SK-N-SH (cell line): ENCODE data around the gene ZSCAN22. TPM values are rescaled to one million over a fixed set of nuclear protein-coding genes. Genes with fewer than 3 reads are reported as not detected.

Experiments used
- CTCF ChIA-PET: fragments of 300-600, 350-600 bp; formaldehyde crosslinking; extraction: SDS; loops from one replicate; lab custom pipeline; 2021; lab: Yijun Ruan, JAX
- POLR2A ChIA-PET: fragments of 350-600 bp; sonication (Branson Sonifier 250); formaldehyde crosslinking; extraction: SDS; loops from one replicate; lab custom pipeline; 2020; ENCODE audit warnings: antibody characterized with exemption, inconsistent platforms; lab: Yijun Ruan, JAX
- DNase-seq: peaks from one replicate; pipeline ENCODE4 v3.0.0; 2012
- H2AFZ ChIP-seq: fragments of 200-600 bp; sonication (generic); 2 replicates; pipeline ENCODE4 v1.8.1; 2016; ENCODE audit warnings: antibody characterized with exemption, mild to moderate bottlenecking, low read depth
- H3F3A ChIP-seq: fragments of 200-600 bp; sonication (generic); replicated peaks from 2 replicates; pipeline ENCODE3; 2016; ENCODE audit warnings: antibody characterized with exemption, mild to moderate bottlenecking; ENCODE audit not compliant: insufficient read depth
- H3K27ac ChIP-seq, 2 experiments: fragments of 200-500 bp in 1 of 2; fragments of 200-600 bp in 1 of 2; sonication (Bioruptor generic) in 1 of 2; sonication (generic), shearing (Covaris generic) in 1 of 2; 2 replicates each; pipeline versions ENCODE4 v1.5.1 to v1.6.1; 2014 to 2016; ENCODE audit warnings: low read depth in 2 of 2, inconsistent platforms in 1 of 2, low read length in 1 of 2, mild to moderate bottlenecking in 1 of 2, mixed read lengths in 1 of 2
- H3K27me3 ChIP-seq: fragments of 200-600 bp; sonication (generic), shearing (Covaris generic); 2 replicates; pipeline ENCODE4 v1.6.1; 2016; ENCODE audit warnings: mixed run types; ENCODE audit not compliant: insufficient read depth
- H3K36me3 ChIP-seq, 2 experiments: fragments of 200-500 bp in 1 of 2; fragments of 200-600 bp in 1 of 2; sonication (Bioruptor generic) in 1 of 2; sonication (generic) in 1 of 2; replicated peaks in 1 of 2; 2 replicates each; pipeline versions ENCODE3 to v1.5.1; 2014 to 2016; ENCODE audit warnings: low read length in 1 of 2, mild to moderate bottlenecking in 1 of 2; ENCODE audit not compliant: insufficient read depth in 2 of 2, control insufficient read depth in 1 of 2
- H3K4me1 ChIP-seq, 2 experiments: fragments of 200-500 bp in 1 of 2; fragments of 200-600 bp in 1 of 2; sonication (Bioruptor generic) in 1 of 2; sonication (generic), shearing (Covaris generic) in 1 of 2; 2 replicates each; pipeline versions ENCODE4 v1.5.1 to v1.6.1; 2014 to 2016; ENCODE audit warnings: low read depth in 1 of 2, low read length in 1 of 2, mixed run types in 1 of 2; ENCODE audit not compliant: insufficient read depth in 2 of 2, control insufficient read depth in 1 of 2
- H3K4me2 ChIP-seq: fragments of 200-600 bp; sonication (generic), shearing (Covaris generic); 2 replicates; pipeline ENCODE4 v1.6.1; 2017; ENCODE audit warnings: mixed run types
- H3K4me3 ChIP-seq, 2 experiments: fragments of 200-500 bp in 1 of 2; fragments of 200-600 bp in 1 of 2; sonication (Bioruptor generic) in 1 of 2; sonication (generic), shearing (Covaris generic) in 1 of 2; 2 replicates each; pipeline versions ENCODE4 v1.5.1 to v1.8.1; 2014 to 2016; ENCODE audit warnings: low read depth in 2 of 2, inconsistent platforms in 1 of 2, low read length in 1 of 2, mild to moderate bottlenecking in 1 of 2, mixed read lengths in 1 of 2, moderate library complexity in 1 of 2
- H3K79me2 ChIP-seq: fragments of 200-600 bp; sonication (generic); 2 replicates; pipeline ENCODE4 v1.8.1; 2017; ENCODE audit warnings: mild to moderate bottlenecking; ENCODE audit not compliant: insufficient read depth
- H3K9ac ChIP-seq: fragments of 200-600 bp; sonication (generic); 2 replicates; pipeline ENCODE4 v1.6.1; 2017; ENCODE audit warnings: mixed run types
- H3K9me2 ChIP-seq: fragments of 200-600 bp; sonication (generic); 2 replicates; pipeline ENCODE4 v1.6.1; 2017; ENCODE audit warnings: mixed run types
- H3K9me3 ChIP-seq: fragments of 200-600 bp; sonication (generic); 2 replicates; pipeline ENCODE4 v1.6.1; 2017; ENCODE audit warnings: mixed run types, mild to moderate bottlenecking, moderate library complexity
- H4K20me1 ChIP-seq: fragments of 200-600 bp; sonication (generic); 2 replicates; pipeline ENCODE4 v1.6.1; 2017; ENCODE audit warnings: mild to moderate bottlenecking, mixed run types; ENCODE audit not compliant: insufficient read depth
- CHD2 ChIP-seq: fragments of 150-350 bp; IDR thresholded peaks from 2 replicates; pipeline ENCODE4 v1.6.1; 2018; ENCODE audit warnings: low read length; ENCODE audit not compliant: partially characterized antibody
- GABPA ChIP-seq: IDR thresholded peaks from 2 replicates; pipeline ENCODE4 v1.4.0; 2012; ENCODE audit warnings: low read depth, mild to moderate bottlenecking
- GATA2 ChIP-seq: sonication (generic); formaldehyde crosslinking; IDR thresholded peaks from 2 replicates; pipeline ENCODE4 v1.5.0; 2020; ENCODE audit warnings: mild to moderate bottlenecking, missing genetic modification reagents
- IRF3 ChIP-seq: fragments of 150-350 bp; IDR thresholded peaks from 2 replicates; pipeline ENCODE4 v1.6.1; 2016; ENCODE audit warnings: mild to moderate bottlenecking, low read depth, low read length
- MAX ChIP-seq: IDR thresholded peaks from 2 replicates; pipeline ENCODE4 v1.4.0; 2012; ENCODE audit warnings: low read depth
- MXI1 ChIP-seq: IDR thresholded peaks from 2 replicates; pipeline ENCODE4 v1.6.1; 2012; ENCODE audit warnings: mild to moderate bottlenecking, low read depth, low read length, improper control_type of control experiment
- NFIC ChIP-seq: IDR thresholded peaks from 2 replicates; pipeline ENCODE4 v1.4.0; 2012; ENCODE audit warnings: borderline replicate concordance
- POLR2AphosphoS5 ChIP-seq: IDR thresholded peaks from 2 replicates; pipeline ENCODE4 v1.6.1; 2012; ENCODE audit warnings: low read depth, low read length
- RFX5 ChIP-seq: IDR thresholded peaks from 2 replicates; pipeline ENCODE4 v1.6.1; 2012; ENCODE audit warnings: mild to moderate bottlenecking, improper control_type of control experiment, low read length
- RXRA ChIP-seq: IDR thresholded peaks from 2 replicates; pipeline ENCODE4 v1.4.0; 2012; ENCODE audit warnings: low read depth, mild to moderate bottlenecking, borderline replicate concordance
- SIN3A ChIP-seq: IDR thresholded peaks from 2 replicates; pipeline ENCODE4 v1.6.1; 2012; ENCODE audit warnings: low read depth, mild to moderate bottlenecking, low read length, moderate library complexity, borderline replicate concordance
- SMC3 ChIP-seq: IDR thresholded peaks from 2 replicates; pipeline ENCODE4 v1.6.1; 2012; ENCODE audit warnings: low read depth, low read length, improper control_type of control experiment
- TAF1 ChIP-seq: IDR thresholded peaks from 2 replicates; pipeline ENCODE4 v1.6.1; 2012; ENCODE audit warnings: low read depth, mild to moderate bottlenecking, low read length, moderate library complexity, borderline replicate concordance
- USF1 ChIP-seq: IDR thresholded peaks from 2 replicates; pipeline ENCODE4 v1.4.0; 2012; ENCODE audit warnings: low read depth, borderline replicate concordance
- YY1 ChIP-seq: IDR thresholded peaks from 2 replicates; pipeline ENCODE4 v1.4.0; 2012; ENCODE audit warnings: low read depth, mild to moderate bottlenecking
- ZBTB33 ChIP-seq: IDR thresholded peaks from 2 replicates; pipeline ENCODE4 v1.4.0; 2012; ENCODE audit warnings: low read depth, borderline replicate concordance
- WGBS: methylation state at CpG from one replicate; pipeline ENCODE4 v1.1.6; 2017; ENCODE audit warnings: low lambda C conversion rate; 5-methylcytosine and 5-hydroxymethylcytosine counted together
- polyA plus RNA-seq, 3 experiments: library from polyadenylated mRNA; depleted of rRNA; stranded (reverse); fragments of >200 nt; gene quantifications; 2 replicates each; pipeline ENCODE4 v1.2.3, GENCODE V29; 2012

Gene ZSCAN22
- polyA plus RNA-seq, 1 of the 3 experiments (the other 2 are of a cell fraction): 2.3 TPM

GRCh38 chr19:58357481-58358145 lies 30.8 kb downstream of the ZSCAN22 start:
- Histone ChIP-seq H3K4me1 (peaks cover 0 to 8% of the 10 kb centered on the region in 2 experiments; a peak in 2 of 4 replicates), H2AFZ (no peak overlapping the region), H3K27me3 (no peaks in the 10 kb centered on the region), H3K9me3 (no peaks in the 10 kb centered on the region), H3K9me2 (no peaks in the 10 kb centered on the region), H3F3A (peaks cover 17% of the 10 kb centered on the region), H3K4me3 (no peak overlapping the region), H3K36me3 (no peaks in the 10 kb centered on the region), H3K27ac (no peak overlapping the region), H3K4me2 (no peak overlapping the region), H3K79me2 (no peaks in the 10 kb centered on the region), H3K9ac (no peak overlapping the region), H4K20me1 (no peaks in the 10 kb centered on the region)
- TF ChIP-seq ZBTB33: no peak
- TF ChIP-seq SIN3A: no peak
- no peak for TF ChIP-seq CHD2
- TF ChIP-seq SMC3: no peak
- no peak for TF ChIP-seq GABPA
- TF ChIP-seq USF1: no peak
- TF ChIP-seq YY1: no peak
- WGBS: 82% methylated on average over 11 of the region's 19 CpGs
- POLR2A ChIA-PET: interaction anchor here (1.5 kb wide), 1 partner anchor 10 kb away, joined by 4 read pairs; no protein-coding TSS in a partner anchor
- CTCF ChIA-PET: no interaction called here
- no peak for DNase-seq

GRCh38 chr19:58361900-58362271 lies 35.1 kb downstream of the ZSCAN22 start:
- Histone ChIP-seq H3F3A (peaks cover 23% of the 10 kb centered on the region), H3K4me2 (peak overlapping the region; percentile 98), H2AFZ (peak overlapping the region; percentile 94), H3K4me1 (peaks cover 0 to 8% of the 10 kb centered on the region in 2 experiments; a peak in 2 of 4 replicates), H3K9me2 (no peaks in the 10 kb centered on the region), H3K79me2 (no peaks in the 10 kb centered on the region), H3K9me3 (no peaks in the 10 kb centered on the region), H3K4me3 (peak overlapping the region; percentile 77 to 95), H3K27ac (peak overlapping the region; percentile 97 to 98), H3K27me3 (no peaks in the 10 kb centered on the region), H3K9ac (peak overlapping the region; percentile 97), H4K20me1 (no peaks in the 10 kb centered on the region), H3K36me3 (no peaks in the 10 kb centered on the region)
- 2% methylated on average over 28 of the region's 28 CpGs for WGBS
- TF ChIP-seq NFIC (no peak), RFX5 (no peak), IRF3 (no peak), RXRA (no peak), CHD2 (no peak), POLR2AphosphoS5 (peak; percentile 52), TAF1 (peak; percentile 38; the same call in 1 of the 2 replicates), SIN3A (no peak), GABPA (no peak), MAX (peak; percentile 76), GATA2 (CRISPR knock-in tag) (no peak), MXI1 (0 out of 2 replicates have a peak, but pooled peaks have one; percentile 16)
- ChIA-PET CTCF (interaction anchor here (0.9 to 2.5 kb wide), 4 partner anchors 8 to 157 kb away, joined by 3 to 12 read pairs (median 4); partner anchors contain the start of gene A1BG), POLR2A (interaction anchor here (0.8 to 3.2 kb wide), 15 partner anchors 9 to 193 kb away, joined by 3 to 34 read pairs (median 6); partner anchors contain the start of genes A1BG, CHMP2A, ZBTB45 and ZNF274)
- peak; percentile 83 for DNase-seq
